IMR-90 (cell line): Measurements from ENCODE around the gene ZNF831. TPM values are rescaled to one million over a fixed set of nuclear protein-coding genes. Genes with fewer than 3 reads are reported as not detected.

Source experiments
- ATAC-seq: fragments of 200-7000 bp; cut with Tn5 transposase; 2 replicates; pipeline ENCODE4 v1.9.1; 2020; ENCODE audit warnings: low read depth, mild to moderate bottlenecking, moderate library complexity
- BruUV-seq: library from RNA; stranded (reverse); fragments of 400-500 nt; replicated peaks from 2 replicates; lab custom pipeline; 2021; lab: Mats Ljungman, UMichigan
- CTCF ChIA-PET: fragments of 300-600 bp; formaldehyde crosslinking; extraction: SDS; loops from one replicate; lab custom pipeline; 2021; ENCODE audit warnings: antibody characterized with exemption; lab: Yijun Ruan, JAX
- POLR2A ChIA-PET: fragments of 300-600 bp; sonication (Branson Sonifier 250); formaldehyde crosslinking; loops from one replicate; lab custom pipeline; 2022; ENCODE audit warnings: antibody characterized with exemption; ENCODE audit not compliant: unreplicated experiment; lab: Charles Lee
- DNase-seq: peaks from one replicate; pipeline ENCODE4 v3.0.0; 2013
- H2AFZ ChIP-seq: replicated peaks from 2 replicates; pipeline ENCODE3; 2013; ENCODE audit warnings: low read length, mild to moderate bottlenecking; ENCODE audit not compliant: poor library complexity
- H2AK5ac ChIP-seq: 2 replicates; pipeline ENCODE4 v1.6.1; 2013; ENCODE audit warnings: low read depth, low read length, inconsistent platforms
- H2AK9ac ChIP-seq: replicated peaks from 2 replicates; pipeline ENCODE3; 2013; ENCODE audit warnings: mild to moderate bottlenecking, low read depth, low read length, moderate library complexity; ENCODE audit not compliant: poor library complexity
- H2BK120ac ChIP-seq: 2 replicates; pipeline ENCODE4 v1.6.1; 2013; ENCODE audit warnings: low read depth, low read length, inconsistent platforms
- H2BK15ac ChIP-seq: 3 replicates; pipeline ENCODE4 v1.6.1; 2013; ENCODE audit warnings: low read depth, low read length, inconsistent platforms
- H2BK20ac ChIP-seq: 2 replicates; pipeline ENCODE4 v1.6.1; 2013; ENCODE audit warnings: low read depth, mild to moderate bottlenecking, inconsistent platforms, low read length, moderate library complexity
- H2BK5ac ChIP-seq: 2 replicates; pipeline ENCODE4 v1.6.1; 2013; ENCODE audit warnings: mild to moderate bottlenecking, low read depth, low read length, inconsistent platforms; ENCODE audit not compliant: poor library complexity, severe bottlenecking
- H3K14ac ChIP-seq: replicated peaks from 2 replicates; pipeline ENCODE4 v1.6.1; 2013; ENCODE audit warnings: low read depth, low read length, inconsistent platforms
- H3K18ac ChIP-seq: 2 replicates; pipeline ENCODE4 v1.6.1; 2013; ENCODE audit warnings: low read depth, low read length, control low read depth
- H3K23ac ChIP-seq: 2 replicates; pipeline ENCODE4 v1.6.1; 2013; ENCODE audit warnings: low read depth, low read length, inconsistent platforms
- H3K27ac ChIP-seq: 2 replicates; pipeline ENCODE4 v1.5.1; 2013; ENCODE audit warnings: mild to moderate bottlenecking, control low read depth, low read length; ENCODE audit not compliant: insufficient read depth
- H3K27me3 ChIP-seq: 2 replicates; pipeline ENCODE4 v1.6.1; 2013; ENCODE audit warnings: low read length; ENCODE audit not compliant: control insufficient read depth, insufficient read depth
- H3K36me3 ChIP-seq: 2 replicates; pipeline ENCODE4 v1.6.1; 2013; ENCODE audit warnings: low read length, mixed read lengths; ENCODE audit not compliant: control insufficient read depth, insufficient read depth
- H3K4ac ChIP-seq: 2 replicates; pipeline ENCODE4 v1.6.1; 2013; ENCODE audit warnings: low read depth, low read length, inconsistent platforms
- H3K4me1 ChIP-seq: 2 replicates; pipeline ENCODE4 v1.6.1; 2013; ENCODE audit warnings: low read length, mixed read lengths; ENCODE audit not compliant: control insufficient read depth, insufficient read depth
- H3K4me2 ChIP-seq: 2 replicates; pipeline ENCODE4 v1.6.1; 2013; ENCODE audit warnings: low read depth, mild to moderate bottlenecking, control low read depth, low read length, moderate library complexity
- H3K4me3 ChIP-seq: 2 replicates; pipeline ENCODE4 v1.5.1; 2013; ENCODE audit warnings: low read depth, mild to moderate bottlenecking, control low read depth, low read length, moderate library complexity; ENCODE audit not compliant: insufficient read depth
- H3K56ac ChIP-seq: 2 replicates; pipeline ENCODE4 v1.6.1; 2013; ENCODE audit warnings: low read length, inconsistent platforms; ENCODE audit not compliant: insufficient read depth; ENCODE audit errors: extremely low read depth
- H3K79me1 ChIP-seq, 2 experiments: 2 replicates each; pipeline ENCODE4 v1.6.1; 2013; ENCODE audit warnings: low read length in 2 of 2, inconsistent platforms in 1 of 2, low read depth in 1 of 2
- H3K9ac ChIP-seq: 2 replicates; pipeline ENCODE4 v1.6.1; 2013; ENCODE audit warnings: low read depth, low read length, control low read depth
- H3K9me1 ChIP-seq: 2 replicates; pipeline ENCODE4 v1.6.1; 2013; ENCODE audit warnings: low read length, inconsistent platforms; ENCODE audit not compliant: insufficient read depth
- H3K9me3 ChIP-seq: 2 replicates; pipeline ENCODE4 v1.6.1; 2013; ENCODE audit warnings: low read length; ENCODE audit not compliant: control insufficient read depth, insufficient read depth
- H4K20me1 ChIP-seq: 2 replicates; pipeline ENCODE4 v1.6.1; 2013; ENCODE audit warnings: low read length, inconsistent platforms; ENCODE audit not compliant: insufficient read depth
- H4K5ac ChIP-seq: 2 replicates; pipeline ENCODE4 v1.6.1; 2013; ENCODE audit warnings: mild to moderate bottlenecking, low read depth, low read length, control low read depth
- H4K8ac ChIP-seq, 2 experiments: 2 replicates each; pipeline ENCODE4 v1.6.1; 2013; ENCODE audit warnings: low read depth in 2 of 2, low read length in 2 of 2, control low read depth in 1 of 2, inconsistent platforms in 1 of 2
- H4K91ac ChIP-seq: 2 replicates; pipeline ENCODE4 v1.6.1; 2013; ENCODE audit warnings: low read depth, low read length, inconsistent platforms; ENCODE audit not compliant: insufficient read depth
- BHLHE40 ChIP-seq: fragments of 150-350 bp; IDR thresholded peaks from 2 replicates; pipeline ENCODE4 v1.6.1; 2016; ENCODE audit warnings: mild to moderate bottlenecking, low read depth, low read length
- CEBPB ChIP-seq: IDR thresholded peaks from 2 replicates; pipeline ENCODE4 v1.6.1; 2012; ENCODE audit warnings: low read depth, low read length, improper control_type of control experiment
- FOS ChIP-seq: fragments of 150-350 bp; IDR thresholded peaks from 2 replicates; pipeline ENCODE4 v1.6.1; 2016; ENCODE audit warnings: low read depth, low read length
- MAZ ChIP-seq: IDR thresholded peaks from 2 replicates; pipeline ENCODE4 v1.6.1; 2012; ENCODE audit warnings: low read depth, mild to moderate bottlenecking, low read length, improper control_type of control experiment, moderate library complexity, borderline replicate concordance
- NFE2L2 ChIP-seq: fragments of 150-350 bp; IDR thresholded peaks from 2 replicates; pipeline ENCODE4 v1.6.1; 2016; ENCODE audit warnings: low read depth, mild to moderate bottlenecking, low read length
- POLR2A ChIP-seq: IDR thresholded peaks from 2 replicates; pipeline ENCODE4 v1.6.1; 2012; ENCODE audit warnings: mild to moderate bottlenecking, low read depth, low read length
- RCOR1 ChIP-seq: IDR thresholded peaks from 2 replicates; pipeline ENCODE4 v1.6.1; 2012; ENCODE audit warnings: mild to moderate bottlenecking, low read length, improper control_type of control experiment; ENCODE audit not compliant: insufficient replicate concordance
- RFX5 ChIP-seq: IDR thresholded peaks from 2 replicates; pipeline ENCODE4 v1.8.0; 2012; ENCODE audit warnings: low read depth, mild to moderate bottlenecking, low read length, moderate library complexity
- USF2 ChIP-seq: fragments of 150-350 bp; IDR thresholded peaks from 2 replicates; pipeline ENCODE4 v1.6.1; 2017; ENCODE audit warnings: mild to moderate bottlenecking, antibody characterized with exemption, low read length, low read depth
- WGBS, 2 experiments: methylation state at CpG; one replicate each; pipeline versions ENCODE4 v1.1.5 to v1.1.7; 2013; ENCODE audit warnings: missing lambda C conversion rate in 2 of 2; ENCODE audit not compliant: insufficient read length in 1 of 2; ENCODE audit errors: extremely low coverage in 2 of 2; 5-methylcytosine and 5-hydroxymethylcytosine counted together
- dilution Hi-C: fragments of 300-500 bp; cut with HindIII; formaldehyde crosslinking; loops from one replicate; pipeline ENCODE4 v1.14.3; 2018; ENCODE audit warnings: low sequenced_read_pairs; ENCODE audit not compliant: unreplicated experiment
- in situ Hi-C: fragments of 300-500 bp; cut with MboI; formaldehyde crosslinking; loops from 3 replicates; pipeline ENCODE4 v1.14.3; 2019; ENCODE audit warnings: low sequenced_read_pairs, inconsistent platforms, mixed read lengths
- intact Hi-C: fragments of 100-400 bp; cut with micrococcal nuclease; formaldehyde crosslinking; loops from 2 replicates; pipeline ENCODE4 v1.10.0; 2022
- polyA plus RNA-seq, 3 experiments: library from polyadenylated mRNA; depleted of rRNA; stranded (reverse); fragments of >200 nt; gene quantifications; 2 replicates each; pipeline ENCODE4 v1.2.3, GENCODE V29; 2012; ENCODE audit warnings: low replicate concordance in 1 of 3
- total RNA-seq: library from RNA; depleted of rRNA; stranded (reverse); fragments of >200 nt; gene quantifications from 2 replicates; pipeline ENCODE4 v1.2.3, GENCODE V29; 2012

ZNF831 gene
- total and polyA plus RNA-seq, 2 of the 4 experiments (the other 2 are of a cell fraction): not detected

DNA sequence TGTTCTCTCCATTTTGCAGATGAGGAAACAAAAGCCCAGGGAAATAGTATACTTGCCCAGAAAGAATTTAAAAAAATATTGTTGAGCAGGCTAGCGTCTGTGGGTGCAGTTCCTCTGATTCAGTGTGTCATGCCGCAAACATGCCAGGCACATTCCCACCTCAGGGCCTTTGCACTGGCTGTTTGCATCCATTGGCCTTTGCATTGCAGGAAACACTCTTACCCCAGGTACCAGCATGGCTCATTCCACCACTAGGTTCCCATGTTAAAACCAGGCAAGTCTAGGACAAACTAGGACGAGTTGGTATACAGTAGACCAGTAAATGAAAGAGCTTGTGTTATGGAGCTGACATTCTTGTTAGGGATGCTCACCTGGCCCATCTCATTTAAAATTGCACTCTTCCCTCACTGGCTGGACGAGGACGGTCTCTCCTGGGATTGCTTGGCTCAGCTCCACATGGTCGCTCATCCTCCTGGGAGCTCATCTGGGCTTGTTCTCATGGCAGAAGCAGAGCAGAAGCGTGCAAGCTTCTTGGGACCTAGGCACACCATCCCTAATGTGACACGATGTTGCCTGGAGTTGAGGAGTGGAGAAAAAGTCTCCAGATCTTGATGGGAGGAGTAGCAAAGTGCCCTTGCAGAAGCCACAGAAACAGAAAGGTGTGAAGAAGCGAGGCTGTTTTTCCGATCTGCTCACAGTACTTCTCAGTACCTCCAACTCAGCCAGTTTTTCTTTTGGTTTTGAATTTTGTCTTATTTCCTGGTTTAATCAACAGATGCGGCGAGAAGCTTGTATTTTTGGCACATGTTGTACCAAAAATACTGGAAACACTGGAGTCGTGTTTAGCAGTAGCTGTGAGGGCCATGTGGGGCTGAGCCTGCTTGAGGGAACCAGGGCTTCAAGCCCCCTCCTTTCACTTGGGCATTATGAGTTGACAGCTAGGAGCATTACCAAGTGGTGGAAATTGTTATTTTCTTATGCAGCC, 13.9 kb downstream of the ZNF831 start:
- H3K4me1 ChIP-seq: no peaks in the 10 kb centered on the region
- no peak for ATAC-seq
- no peaks in the 10 kb centered on the region for H4K20me1 ChIP-seq
- H3K4me2 ChIP-seq: no peak overlapping the region
- H2BK5ac ChIP-seq: no peak overlapping the region
- no peaks in the 10 kb centered on the region for H3K9me1 ChIP-seq
- CTCF ChIA-PET: no interaction called here
- no peak overlapping the region for H2AK9ac ChIP-seq
- H2BK120ac ChIP-seq: no peak overlapping the region
- no peak overlapping the region for H2AK5ac ChIP-seq
- no peak overlapping the region for H3K9ac ChIP-seq
- intact Hi-C loops (no loop called here), in situ Hi-C loops (no loop called here), dilution Hi-C loops (no loop called here)
- no peak overlapping the region for H2BK15ac ChIP-seq
- no peaks in the 10 kb centered on the region for H3K79me1 ChIP-seq
- no peak overlapping the region for H3K4ac ChIP-seq
- no peaks in the 10 kb centered on the region for H3K36me3 ChIP-seq
- H3K14ac ChIP-seq: no peak overlapping the region
- H3K18ac ChIP-seq: no peak overlapping the region
- no peak overlapping the region for H2AFZ ChIP-seq
- no peak overlapping the region for H4K91ac ChIP-seq
- H3K56ac ChIP-seq: no peak overlapping the region
- no peak overlapping the region for H4K8ac ChIP-seq
- no peaks in the 10 kb centered on the region for H3K27me3 ChIP-seq
- no peak overlapping the region for H3K27ac ChIP-seq
- POLR2A ChIA-PET: no interaction called here
- no peak for DNase-seq
- no peak overlapping the region for H4K5ac ChIP-seq
- 59% methylated on average over 3 of the region's 13 CpGs; no CpG with 5 or more reads in 1 of the 2 experiments for WGBS, 2 experiments
- H3K9me3 ChIP-seq: no peaks in the 10 kb centered on the region
- H2BK20ac ChIP-seq: no peak overlapping the region
- BruUV-seq: no TSS peak
- TF ChIP-seq RFX5: no peak
- TF ChIP-seq RCOR1: no peak
- no peak for TF ChIP-seq FOS
- TF ChIP-seq POLR2A: no peak
- no peak for TF ChIP-seq BHLHE40
- TF ChIP-seq USF2: no peak
- TF ChIP-seq CEBPB: no peak
- TF ChIP-seq MAZ: no peak
- no peak for TF ChIP-seq NFE2L2
- H3K4me3 ChIP-seq: no peak overlapping the region
- no peak overlapping the region for H3K23ac ChIP-seq
